HG03045 (cell line): ENCODE results near the gene ATXN10.
"Not testable (repeated sequence)": the region's sequence is repeated elsewhere in the genome, so short reads cannot be mapped to it uniquely, and the experiment has no call there.

Source experiments
- ATAC-seq: cut with Tn5 transposase; IDR thresholded peaks from one replicate; pipeline ENCODE4 v1.9.1; 2021; ENCODE audit warnings: mild to moderate bottlenecking, moderate library complexity; ENCODE audit not compliant: unreplicated experiment

ATXN10 gene

GRCh38 chr22:45704648-45705047 lies 33.0 kb downstream of the ATXN10 start:
- ATAC-seq = no peak

GRCh38 chr22:45707605-45708004 lies 36.0 kb downstream of the ATXN10 start:
- ATAC-seq = no peak

- no peak for ATAC-seq
Observed at GRCh38 chr22:45708145-45708544, 36.5 kb downstream of the ATXN10 start.

GRCh38 chr22:45709060-45709739 lies 37.6 kb downstream of the ATXN10 start:
- ATAC-seq = no peak

GRCh38 chr22:45709866-45710265 lies 38.2 kb downstream of the ATXN10 start:
- no peak for ATAC-seq

- no peak for ATAC-seq
Observed at GRCh38 chr22:45710469-45710868, 38.8 kb downstream of the ATXN10 start.

- not testable (repeated sequence) for ATAC-seq
Observed at GRCh38 chr22:45714390-45714789, 42.8 kb downstream of the ATXN10 start.

GRCh38 chr22:45717789-45718188 lies 46.2 kb downstream of the ATXN10 start:
- no peak for ATAC-seq

- ATAC-seq = no peak
Observed at GRCh38 chr22:45718391-45718790, 46.8 kb downstream of the ATXN10 start.

- ATAC-seq = no peak
Observed at GRCh38 chr22:45720839-45721378, 49.3 kb downstream of the ATXN10 start.

GRCh38 chr22:45722006-45722405 lies 50.4 kb downstream of the ATXN10 start:
- ATAC-seq = no peak

- no peak for ATAC-seq
Observed at GRCh38 chr22:45726081-45726480, 54.4 kb downstream of the ATXN10 start.

- ATAC-seq = no peak
Observed at GRCh38 chr22:45731041-45731797, 59.6 kb downstream of the ATXN10 start.

- ATAC-seq = no peak
Observed at GRCh38 chr22:45731798-45732495, 60.3 kb downstream of the ATXN10 start.

- ATAC-seq = no peak
Observed at GRCh38 chr22:45735273-45735672, 63.6 kb downstream of the ATXN10 start.

GRCh38 chr22:45738206-45738605 lies 66.6 kb downstream of the ATXN10 start:
- ATAC-seq = no peak

- ATAC-seq = no peak
Observed at GRCh38 chr22:45740236-45740635, 68.6 kb downstream of the ATXN10 start.

- ATAC-seq = no peak
Observed at GRCh38 chr22:45742866-45743450, 71.3 kb downstream of the ATXN10 start.

GRCh38 chr22:45743687-45744086 lies 72.1 kb downstream of the ATXN10 start:
- no peak for ATAC-seq

- ATAC-seq = no peak
Observed at GRCh38 chr22:45744442-45744841, 72.8 kb downstream of the ATXN10 start.

GRCh38 chr22:45750626-45751025 lies 79.0 kb downstream of the ATXN10 start:
- no peak for ATAC-seq
